ENCODE measurements around the gene EFCAB12.

- TF ChIP-seq POLR2AphosphoS5 (IDR thresholded peaks at IDR 0.05; ENCODE audit: insufficient read depth in 1 of 2, low read depth in 1 of 2) (no peak), CTCF (IDR thresholded peaks at IDR 0.05) (no peak)
Observed at GRCh38 chr3:129422897-129423296, 5.5 kb downstream of the EFCAB12 start.
